ENCODE data around the gene SSR2.

The SSR2 gene

DNA sequence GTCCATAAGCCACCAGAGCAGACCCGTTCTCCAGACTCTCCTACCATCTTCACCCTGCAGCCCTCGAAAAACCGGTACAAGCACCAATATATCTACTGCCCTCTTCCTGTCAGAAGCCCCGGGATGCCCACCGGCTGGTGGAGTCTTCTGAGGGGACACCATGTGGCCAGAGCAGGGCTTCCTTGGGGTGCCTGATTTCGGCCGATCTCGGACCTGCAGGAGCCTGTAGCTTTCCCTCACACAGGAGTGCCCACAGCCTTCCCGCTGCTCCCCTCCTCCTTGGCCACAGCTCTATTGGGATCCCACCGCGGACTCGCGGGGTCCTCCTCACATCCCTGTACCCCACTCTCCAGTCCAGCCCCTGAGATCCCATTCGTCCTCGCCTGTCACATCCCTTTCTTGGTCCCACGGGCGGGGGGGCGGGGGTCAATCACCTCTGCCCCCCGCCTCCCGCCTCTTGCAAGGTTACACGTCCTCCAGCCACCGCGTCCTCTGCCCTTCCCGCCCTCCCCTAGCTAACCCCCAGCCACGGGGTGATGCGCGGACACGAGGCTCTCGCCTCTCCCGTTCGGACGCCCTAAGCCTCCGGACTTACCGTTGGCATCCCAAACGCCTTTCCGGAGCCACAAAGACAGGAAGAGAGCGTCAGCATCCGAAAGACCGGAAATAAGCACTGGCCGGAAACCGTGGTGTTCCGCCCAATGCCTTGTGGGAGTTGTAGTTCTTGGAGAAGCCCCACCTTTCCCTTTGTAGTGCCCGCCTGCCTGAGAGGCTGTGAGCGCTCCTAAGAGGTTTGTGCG, at the start of gene SSR2:
TSS of gene SSR2 (minus strand) at position 659 of the 800 bp plus-strand sequence. CDS start 784 bp downstream, outside the sequence.
- peak; percentile 95 for DNase-seq (ENCODE audit: low spot score)

DNA sequence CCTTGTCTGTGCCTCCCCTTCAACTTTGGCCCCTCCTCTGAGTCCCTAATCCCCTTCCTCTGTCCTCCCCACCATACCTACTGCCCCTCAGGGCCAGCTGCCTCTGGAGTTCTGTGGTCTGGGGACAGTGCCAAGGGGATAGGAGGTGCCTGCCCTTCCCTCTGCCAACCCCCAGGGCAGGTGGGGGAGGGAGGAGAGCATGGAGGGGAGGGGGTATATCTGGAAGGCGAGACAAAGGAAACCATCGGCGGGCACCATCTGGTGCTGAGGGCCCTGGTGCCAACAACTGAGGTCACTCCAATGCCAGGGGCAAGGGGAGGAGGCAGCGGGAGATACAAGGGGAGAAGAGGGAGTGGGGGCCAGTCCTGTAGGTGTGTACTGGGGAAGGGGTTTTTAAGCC, 49.8 kb upstream of the SSR2 start:
- no peak for DNase-seq (ENCODE audit: low spot score)

GRCh38 chr1:156069490-156070455, 49.0 kb upstream of the SSR2 start:
- no peak for DNase-seq (ENCODE audit: low spot score)

GRCh38 chr1:156067262-156067661, 46.5 kb upstream of the SSR2 start:
- no peak for DNase-seq (ENCODE audit: low spot score)

GRCh38 chr1:156065871-156066270, 45.1 kb upstream of the SSR2 start:
- DNase-seq (ENCODE audit: low spot score), result no peak

GRCh38 chr1:156065212-156065611, 44.5 kb upstream of the SSR2 start:
- DNase-seq (ENCODE audit: low spot score), result no peak

GRCh38 chr1:156064615-156065014, 43.9 kb upstream of the SSR2 start:
- no peak for DNase-seq (ENCODE audit: low spot score)

DNA sequence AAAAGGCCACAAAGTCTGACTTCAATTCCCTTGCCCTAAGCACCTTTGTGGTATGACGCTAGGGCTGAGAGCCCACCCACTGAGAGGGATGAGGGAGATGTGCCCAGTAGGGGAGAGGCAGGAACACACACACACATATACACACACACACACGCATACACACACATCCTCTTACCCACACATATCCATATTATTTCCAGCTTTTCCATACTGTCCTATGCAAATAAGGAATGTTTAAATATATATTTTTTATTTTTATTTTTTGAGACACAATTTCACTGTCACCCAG, 43.2 kb upstream of the SSR2 start:
- no peak for DNase-seq (ENCODE audit: low spot score)

DNA sequence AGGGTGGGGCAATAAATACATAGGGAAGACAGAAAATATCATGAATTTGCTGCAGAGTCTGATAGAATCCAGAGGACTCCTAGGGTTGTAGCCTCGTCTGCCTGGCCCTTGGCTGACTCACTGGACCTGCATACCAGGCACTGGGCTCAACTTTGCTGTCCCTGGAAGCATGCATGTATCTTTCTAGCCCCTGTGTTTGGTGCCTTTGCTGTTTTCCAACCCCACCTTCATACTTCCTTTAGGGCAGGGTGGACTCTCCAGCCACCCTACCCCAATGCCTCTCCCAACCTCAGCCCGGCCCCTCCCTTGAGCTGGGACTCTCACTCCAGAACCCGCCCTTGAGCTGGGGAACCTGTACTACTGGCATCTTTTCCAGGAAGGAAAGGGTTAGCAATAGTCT, 41.4 kb upstream of the SSR2 start:
- no peak for DNase-seq (ENCODE audit: low spot score)

GRCh38 chr1:156060937-156061636, 40.3 kb upstream of the SSR2 start, which contains the start of gene RAB25:
Gene RAB25 (plus strand): TSS chr1:156061160. CDS start chr1:156061401, 241 bp downstream.
- no peak for DNase-seq (ENCODE audit: low spot score)

- no peak for DNase-seq (ENCODE audit: low spot score)
These were observed 35.6 kb upstream of the SSR2 start for GRCh38 chr1:156056326-156056849.

GRCh38 chr1:156055281-156056048, 34.7 kb upstream of the SSR2 start:
- no peak for DNase-seq (ENCODE audit: low spot score)

- peak; percentile 99 for DNase-seq (ENCODE audit: low spot score)
These were observed 33.9 kb upstream of the SSR2 start, which contains the start of gene LAMTOR2 for GRCh38 chr1:156054500-156055280. Gene LAMTOR2 (plus strand): TSS chr1:156054782. CDS start chr1:156054890, 108 bp downstream.

GRCh38 chr1:156053768-156054499, 33.2 kb upstream of the SSR2 start, which contains the start of gene UBQLN4:
Gene UBQLN4 (minus strand): TSS chr1:156053798. CDS start chr1:156053701, 97 bp downstream.
- DNase-seq (ENCODE audit: low spot score), result peak; percentile 86

DNA sequence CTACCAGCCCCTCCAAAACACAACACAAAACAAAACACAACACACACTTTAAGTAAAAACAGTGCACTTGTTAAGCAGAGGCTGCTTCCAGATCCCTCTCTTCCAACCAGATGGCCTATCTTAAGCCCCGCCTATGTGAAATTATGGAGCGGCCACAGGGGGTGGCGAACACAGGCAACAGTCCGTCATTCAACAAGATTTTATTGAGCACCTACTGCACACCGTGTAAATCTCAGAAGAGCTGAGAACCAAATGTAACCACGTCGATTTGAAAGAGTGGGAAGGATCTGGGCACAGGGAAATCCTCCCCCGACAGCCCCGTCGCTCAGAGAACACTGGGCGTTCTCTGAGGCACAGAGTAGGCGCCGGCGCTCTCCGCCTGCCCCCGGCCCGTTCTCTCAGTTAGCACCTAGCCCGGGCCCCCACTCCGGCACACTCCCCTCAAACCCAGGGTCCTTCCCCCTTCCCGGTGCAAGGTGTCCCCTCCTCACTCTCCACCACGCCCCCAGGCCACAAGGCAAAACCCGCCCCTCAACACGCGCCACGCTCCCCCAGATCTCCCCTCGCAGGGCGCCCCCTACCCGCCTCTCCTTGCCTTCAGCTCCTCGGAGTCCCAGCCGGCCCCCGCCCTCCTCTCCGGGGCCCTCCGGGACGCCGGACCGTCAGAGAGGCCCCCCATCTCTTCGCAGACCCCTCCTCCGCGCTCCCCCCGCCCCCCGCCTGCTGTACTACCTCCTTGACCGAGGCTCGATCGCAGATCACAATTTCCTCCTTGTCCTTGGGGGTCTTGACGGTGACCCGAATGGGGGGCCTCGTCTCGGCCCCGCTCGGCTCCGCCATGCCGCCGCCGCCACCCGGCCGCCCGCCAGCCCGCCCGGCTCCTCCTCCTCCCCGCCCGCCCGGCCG, 32.4 kb upstream of the SSR2 start:
- DNase-seq (ENCODE audit: low spot score), result peak; percentile 40

- no peak for DNase-seq (ENCODE audit: low spot score)
These were observed 30.4 kb upstream of the SSR2 start for GRCh38 chr1:156051011-156051725.

- peak; percentile 49 for DNase-seq (ENCODE audit: low spot score)
These were observed 29.6 kb upstream of the SSR2 start for GRCh38 chr1:156050376-156050775.
